Activated T-cell treated with anti-CD3 and anti-CD28 coated beads, Interleukin-2, amount 50 U/mL, for 4 hours (primary cell): Measurements from ENCODE around the gene TSPAN18. TPM values are rescaled to one million over a fixed set of nuclear protein-coding genes. Genes with fewer than 3 reads are reported as not detected.
"Not testable (repeated sequence)": the region's sequence is repeated elsewhere in the genome, so short reads cannot be mapped to it uniquely, and the experiment has no call there.

ENCODE experiments used
- ATAC-seq, 2 donors: fragments of 200-7000 bp; cut with Tn5 transposase; one replicate each; pipeline ENCODE4 v1.10.0; 2021
- DNase-seq: peaks from one replicate; pipeline ENCODE4 v3.0.0-alpha.2; 2020
- H3K27me3 Mint-ChIP-seq: one replicate; pipeline ENCODE4 v1.8.0; 2021; ENCODE audit warnings: low read depth, mixed read lengths
- H3K36me3 Mint-ChIP-seq: one replicate; pipeline ENCODE4 v1.8.0; 2022; ENCODE audit warnings: mixed read lengths; ENCODE audit not compliant: insufficient read depth
- H3K4me1 Mint-ChIP-seq: one replicate; pipeline ENCODE4 v1.8.0; 2021; ENCODE audit warnings: low read depth, mixed read lengths
- H3K4me3 Mint-ChIP-seq: one replicate; pipeline ENCODE4 v1.8.0; 2021; ENCODE audit warnings: mild to moderate bottlenecking, moderate library complexity, mixed read lengths
- H3K9me3 Mint-ChIP-seq: one replicate; pipeline ENCODE4 v1.8.0; 2021; ENCODE audit warnings: mixed read lengths
- total RNA-seq, 3 donors: library from RNA; stranded (reverse); gene quantifications; one replicate each; pipeline ENCODE4 v1.2.1, GENCODE V29; 2021

TSPAN18 gene
- total RNA-seq, 3 donors from 2014 or later = 0.84 to 2.0 (median 1.5) TPM

DNA sequence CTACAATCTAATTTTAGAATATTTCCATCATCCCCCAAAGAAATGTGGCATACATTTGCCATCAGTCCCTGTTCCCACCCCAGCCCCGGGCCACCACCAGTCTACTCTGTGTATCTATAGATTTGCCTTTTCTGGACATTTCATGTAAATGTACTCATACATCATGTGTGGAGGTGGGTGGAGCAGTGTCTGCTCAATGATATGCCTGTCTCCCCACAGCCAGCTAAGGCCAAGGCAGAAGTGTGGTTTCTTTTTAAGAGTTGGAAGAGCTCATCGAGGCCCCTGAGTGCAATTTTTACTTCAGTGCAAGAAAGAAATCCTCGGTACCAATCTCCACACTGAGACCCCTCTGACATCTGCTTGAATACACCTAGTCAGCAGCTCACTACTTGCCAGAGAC lies 143.4 kb downstream of the TSPAN18 start:
- no peak overlapping the region for H3K4me3 Mint-ChIP-seq
- ATAC-seq = no peak

DNA sequence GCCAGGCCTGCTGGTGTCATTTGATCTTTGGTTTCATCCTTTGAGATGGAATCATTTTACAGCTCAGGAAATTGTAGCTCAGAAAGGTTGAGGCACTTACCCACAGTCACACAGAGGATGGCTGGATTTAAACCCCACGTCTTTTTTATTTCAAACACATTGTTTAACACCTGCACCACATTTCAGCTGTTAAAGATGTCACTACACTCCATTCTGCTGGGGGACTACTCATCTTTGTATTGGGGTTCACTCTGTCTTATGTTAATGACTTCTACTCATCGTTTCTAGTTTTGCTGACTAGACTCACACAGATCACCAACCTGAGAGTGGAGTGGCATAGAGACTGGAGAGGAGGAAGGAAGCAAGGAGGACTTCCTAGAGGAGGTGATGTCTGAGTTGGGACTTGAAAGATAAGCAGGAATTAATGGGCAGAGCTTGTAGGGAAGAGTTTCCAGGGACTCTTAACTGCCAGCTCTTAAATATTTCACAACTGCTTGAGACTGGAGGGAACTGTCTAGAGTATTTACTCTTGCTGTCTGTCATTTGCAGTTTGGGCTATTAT lies 143.9 kb downstream of the TSPAN18 start:
- Mint-ChIP-seq H3K27me3 (no peaks in the 10 kb centered on the region), H3K9me3 (peaks cover 9% of the 10 kb centered on the region), H3K4me1 (no peaks in the 10 kb centered on the region), H3K36me3 (peaks cover 26% of the 10 kb centered on the region), H3K4me3 (no peak overlapping the region)
- DNase-seq (no peak), ATAC-seq (no peak)

More for the DNA sequence above, 143.4 kb downstream of the TSPAN18 start:
- no peak for DNase-seq
- H3K27me3 Mint-ChIP-seq = no peaks in the 10 kb centered on the region
- H3K4me1 Mint-ChIP-seq = no peaks in the 10 kb centered on the region
- H3K36me3 Mint-ChIP-seq = peaks cover 26% of the 10 kb centered on the region
- H3K9me3 Mint-ChIP-seq = peaks cover 9% of the 10 kb centered on the region

DNA sequence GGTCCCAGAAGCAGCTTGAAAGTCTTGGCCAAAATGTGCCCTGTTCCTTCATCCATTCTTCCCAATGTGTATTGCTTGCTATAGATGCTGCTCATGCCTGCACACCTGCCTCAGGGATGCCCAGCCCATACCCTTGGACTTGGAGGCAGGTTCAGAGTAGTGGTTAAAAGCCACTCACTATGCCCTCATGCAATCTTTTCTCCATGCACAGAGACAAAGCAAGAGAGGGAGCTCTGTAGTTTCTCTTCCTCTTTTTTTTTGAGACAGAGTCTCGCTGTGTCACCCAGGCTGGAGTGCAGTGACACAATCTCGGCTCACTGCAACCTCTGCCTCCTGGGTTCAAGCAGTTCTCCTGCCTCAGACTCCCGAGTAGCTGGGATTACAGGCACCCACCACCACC lies 144.9 kb downstream of the TSPAN18 start:
- H3K36me3 Mint-ChIP-seq = peaks cover 20% of the 10 kb centered on the region
- not testable (repeated sequence) for H3K9me3 Mint-ChIP-seq, ATAC-seq, H3K27me3 Mint-ChIP-seq, H3K4me3 Mint-ChIP-seq, H3K4me1 Mint-ChIP-seq, DNase-seq

DNA sequence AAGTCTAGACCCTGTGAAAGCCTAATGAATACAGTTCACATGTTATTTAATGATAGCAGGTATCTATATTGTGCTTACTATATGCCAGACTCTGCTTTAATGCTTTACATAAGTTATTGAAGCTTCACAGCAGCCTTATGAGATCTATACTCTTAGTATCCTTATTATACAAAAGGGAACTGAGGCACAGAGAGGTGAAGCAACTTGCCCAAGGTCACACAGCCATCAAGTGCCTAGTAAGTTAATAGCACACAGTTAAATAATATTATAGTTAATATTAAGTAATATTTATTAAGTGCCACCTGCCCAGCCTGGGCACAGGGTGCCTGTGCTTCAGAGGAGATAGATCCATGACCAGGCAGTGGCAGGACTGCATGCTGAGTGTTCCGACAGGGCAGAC lies 145.8 kb downstream of the TSPAN18 start:
- no peak for ATAC-seq
- H3K4me3 Mint-ChIP-seq = no peak overlapping the region
- peaks cover 20% of the 10 kb centered on the region for H3K36me3 Mint-ChIP-seq
- DNase-seq = no peak
- no peaks in the 10 kb centered on the region for H3K27me3 Mint-ChIP-seq
- no peaks in the 10 kb centered on the region for H3K4me1 Mint-ChIP-seq
- peaks cover 9% of the 10 kb centered on the region for H3K9me3 Mint-ChIP-seq

DNA sequence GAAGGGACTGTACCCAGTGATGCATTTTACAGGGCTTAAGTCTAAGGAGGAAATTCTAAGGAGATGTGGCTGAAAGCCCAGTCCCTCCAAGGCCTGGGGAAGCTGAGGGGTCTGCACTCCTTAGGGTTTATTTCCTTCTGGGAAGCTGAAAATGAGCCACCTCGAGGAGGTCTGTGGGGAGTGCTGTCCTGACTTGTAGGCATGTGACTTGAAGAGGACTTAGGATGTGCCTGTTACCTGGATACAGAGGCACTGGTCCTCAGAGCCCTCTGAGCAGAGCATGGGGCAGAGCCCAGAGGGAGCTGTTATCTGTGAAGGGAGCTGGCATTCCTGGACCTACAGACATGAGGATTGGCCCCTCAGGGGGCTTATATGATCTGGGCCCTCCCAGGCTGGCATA lies 146.8 kb downstream of the TSPAN18 start:
- DNase-seq = no peak
- no peaks in the 10 kb centered on the region for H3K27me3 Mint-ChIP-seq
- no peak overlapping the region for H3K4me3 Mint-ChIP-seq
- peaks cover 9% of the 10 kb centered on the region for H3K9me3 Mint-ChIP-seq
- ATAC-seq = no peak
- no peaks in the 10 kb centered on the region for H3K4me1 Mint-ChIP-seq
- H3K36me3 Mint-ChIP-seq = peaks cover 17% of the 10 kb centered on the region

- Mint-ChIP-seq H3K36me3 (peaks cover 16% of the 10 kb centered on the region), H3K9me3 (peaks cover 9% of the 10 kb centered on the region)
Observed at GRCh38 chr11:44874284-44874683, 147.5 kb downstream of the TSPAN18 start.

DNA sequence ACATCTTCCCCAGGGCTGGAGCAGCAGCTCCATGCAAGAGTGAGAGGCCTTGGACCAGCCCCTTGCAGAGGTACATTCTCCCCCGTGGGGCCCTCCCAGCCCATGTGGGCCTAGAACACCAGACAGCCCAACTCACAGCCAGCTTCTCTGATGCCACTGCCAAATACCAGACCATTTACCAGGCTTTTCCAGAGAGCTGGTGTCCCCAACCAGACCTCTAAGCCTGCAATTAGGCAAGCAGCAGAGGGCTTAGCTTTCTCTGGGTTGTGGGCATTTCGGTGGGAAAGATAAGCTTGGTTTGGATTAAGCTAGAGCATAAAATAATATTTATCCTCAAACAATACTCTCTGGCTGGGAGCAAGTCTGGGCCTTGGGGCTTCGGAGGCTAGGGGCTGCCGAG lies 148.3 kb downstream of the TSPAN18 start:
- ATAC-seq (no peak), DNase-seq (no peak)
- H3K4me1 Mint-ChIP-seq = no peaks in the 10 kb centered on the region
- H3K36me3 Mint-ChIP-seq = peaks cover 14% of the 10 kb centered on the region
- peaks cover 9% of the 10 kb centered on the region for H3K9me3 Mint-ChIP-seq
- no peak overlapping the region for H3K4me3 Mint-ChIP-seq
- no peaks in the 10 kb centered on the region for H3K27me3 Mint-ChIP-seq

More at GRCh38 chr11:44874284-44874683, 147.5 kb downstream of the TSPAN18 start:
- H3K4me1 Mint-ChIP-seq = no peaks in the 10 kb centered on the region
- no peaks in the 10 kb centered on the region for H3K27me3 Mint-ChIP-seq
- DNase-seq (no peak), ATAC-seq (no peak)
- no peak overlapping the region for H3K4me3 Mint-ChIP-seq

GRCh38 chr11:44876194-44876723 lies 149.5 kb downstream of the TSPAN18 start:
- DNase-seq (no peak), ATAC-seq (no peak)
- peaks cover under 1% of the 10 kb centered on the region for H3K9me3 Mint-ChIP-seq
- H3K4me3 Mint-ChIP-seq = no peak overlapping the region
- peaks cover 2% of the 10 kb centered on the region for H3K36me3 Mint-ChIP-seq
- no peaks in the 10 kb centered on the region for H3K4me1 Mint-ChIP-seq
- H3K27me3 Mint-ChIP-seq = no peaks in the 10 kb centered on the region

- no peak for DNase-seq
- Mint-ChIP-seq H3K4me1 (no peaks in the 10 kb centered on the region), H3K4me3 (no peak overlapping the region), H3K27me3 (no peaks in the 10 kb centered on the region), H3K36me3 (no peaks in the 10 kb centered on the region), H3K9me3 (no peaks in the 10 kb centered on the region)
- no peak for ATAC-seq
Observed at GRCh38 chr11:44876906-44877305, 150.1 kb downstream of the TSPAN18 start.

GRCh38 chr11:44877571-44878497 lies 151.1 kb downstream of the TSPAN18 start:
- H3K9me3 Mint-ChIP-seq = no peaks in the 10 kb centered on the region
- no peaks in the 10 kb centered on the region for H3K27me3 Mint-ChIP-seq
- H3K36me3 Mint-ChIP-seq = no peaks in the 10 kb centered on the region
- ATAC-seq = no peak
- H3K4me3 Mint-ChIP-seq = no peak overlapping the region
- H3K4me1 Mint-ChIP-seq = no peaks in the 10 kb centered on the region
- DNase-seq = no peak

DNA sequence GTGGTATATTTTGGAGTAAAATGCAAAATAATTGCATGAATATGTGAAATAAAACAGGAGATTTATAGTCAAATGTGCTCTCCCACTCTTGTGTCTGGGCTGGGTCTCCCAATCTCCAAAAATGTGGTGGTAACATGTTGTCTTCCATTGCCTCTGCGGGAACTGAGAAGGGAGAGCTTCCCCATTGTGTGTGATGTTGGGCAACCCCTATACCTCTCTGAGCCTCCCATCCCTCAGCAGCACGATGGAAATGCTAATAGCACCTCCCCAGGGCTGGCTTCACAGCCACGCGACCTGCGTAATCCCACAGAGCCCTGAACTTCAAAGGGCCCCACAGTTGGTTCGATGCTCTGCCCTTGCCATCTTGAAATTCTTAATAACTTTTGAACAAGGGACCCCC lies 151.9 kb downstream of the TSPAN18 start:
- Mint-ChIP-seq H3K9me3 (no peaks in the 10 kb centered on the region), H3K36me3 (no peaks in the 10 kb centered on the region), H3K4me1 (peaks cover 3% of the 10 kb centered on the region), H3K27me3 (no peaks in the 10 kb centered on the region), H3K4me3 (no peak overlapping the region)
- DNase-seq = no peak
- ATAC-seq = no peak

GRCh38 chr11:44879432-44879831 lies 152.7 kb downstream of the TSPAN18 start:
- Mint-ChIP-seq H3K4me1 (peaks cover 3% of the 10 kb centered on the region), H3K36me3 (no peaks in the 10 kb centered on the region), H3K9me3 (no peaks in the 10 kb centered on the region)

GRCh38 chr11:44880511-44880910 lies 153.7 kb downstream of the TSPAN18 start:
- Mint-ChIP-seq H3K4me1 (peaks cover 3% of the 10 kb centered on the region), H3K9me3 (no peaks in the 10 kb centered on the region)
- no peak for ATAC-seq

More at GRCh38 chr11:44879432-44879831, 152.7 kb downstream of the TSPAN18 start:
- H3K27me3 Mint-ChIP-seq = no peaks in the 10 kb centered on the region
- ATAC-seq = no peak
- DNase-seq = no peak
- H3K4me3 Mint-ChIP-seq = no peak overlapping the region

GRCh38 chr11:44880953-44881352 lies 154.2 kb downstream of the TSPAN18 start:
- DNase-seq = no peak
- no peak for ATAC-seq
- Mint-ChIP-seq H3K9me3 (no peaks in the 10 kb centered on the region), H3K27me3 (no peaks in the 10 kb centered on the region), H3K4me1 (peaks cover 3% of the 10 kb centered on the region), H3K4me3 (no peak overlapping the region), H3K36me3 (no peaks in the 10 kb centered on the region)

More at GRCh38 chr11:44880511-44880910, 153.7 kb downstream of the TSPAN18 start:
- no peak for DNase-seq
- no peaks in the 10 kb centered on the region for H3K36me3 Mint-ChIP-seq
- no peak overlapping the region for H3K4me3 Mint-ChIP-seq
- H3K27me3 Mint-ChIP-seq = no peaks in the 10 kb centered on the region

DNA sequence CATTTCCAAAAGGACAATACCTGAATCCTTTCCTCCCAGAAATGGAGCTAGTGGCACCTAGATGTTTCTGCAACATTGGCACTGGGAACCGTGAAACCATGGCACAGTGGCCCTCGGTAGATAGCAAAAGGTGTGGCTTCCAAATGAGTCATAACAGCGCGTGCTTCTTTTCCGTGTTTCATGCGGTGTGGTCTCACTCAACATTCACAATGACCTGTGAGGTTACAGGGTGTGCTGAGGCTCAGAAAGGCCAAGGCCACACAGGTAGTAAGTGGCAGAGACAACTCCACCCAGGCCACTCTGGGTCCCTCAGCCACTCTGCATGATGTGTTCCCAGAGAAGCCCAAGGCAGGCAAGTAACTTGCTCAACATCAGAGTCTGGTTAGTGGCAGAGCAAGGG lies 156.5 kb downstream of the TSPAN18 start:
- H3K36me3 Mint-ChIP-seq = no peaks in the 10 kb centered on the region
- no peak overlapping the region for H3K4me3 Mint-ChIP-seq
- H3K9me3 Mint-ChIP-seq = no peaks in the 10 kb centered on the region
- H3K27me3 Mint-ChIP-seq = no peaks in the 10 kb centered on the region
- H3K4me1 Mint-ChIP-seq = peaks cover 3% of the 10 kb centered on the region
- ATAC-seq (no peak), DNase-seq (no peak)
